ENCODE data around the gene REXO1.

The REXO1 gene

GRCh38 chr19:1811472-1811894 lies 36.8 kb downstream of the REXO1 start (continued):
- TF ChIP-seq PRDM10 (tag by site-specific recombination; IDR thresholded peaks at IDR 0.05), result 0 out of 2 replicates have a peak, but pooled peaks have one; percentile 24
- TF ChIP-seq SP7 (tag by site-specific recombination; IDR thresholded peaks at IDR 0.05), result peak; percentile 56
- TF ChIP-seq ZNF184 (tag by site-specific recombination; IDR thresholded peaks at IDR 0.05), result peak; percentile 74; the same call in 1 of the 2 replicates
- TF ChIP-seq ZNF555 (tag by site-specific recombination; conservative IDR thresholded peaks at IDR 0.05), result no peak
- peak; percentile 90 for TF ChIP-seq ZIC2 (tag by site-specific recombination; IDR thresholded peaks at IDR 0.05)
- no peak for TF ChIP-seq ZNF169 (tag by site-specific recombination; IDR thresholded peaks at IDR 0.05)
- TF ChIP-seq, protein P1, sequence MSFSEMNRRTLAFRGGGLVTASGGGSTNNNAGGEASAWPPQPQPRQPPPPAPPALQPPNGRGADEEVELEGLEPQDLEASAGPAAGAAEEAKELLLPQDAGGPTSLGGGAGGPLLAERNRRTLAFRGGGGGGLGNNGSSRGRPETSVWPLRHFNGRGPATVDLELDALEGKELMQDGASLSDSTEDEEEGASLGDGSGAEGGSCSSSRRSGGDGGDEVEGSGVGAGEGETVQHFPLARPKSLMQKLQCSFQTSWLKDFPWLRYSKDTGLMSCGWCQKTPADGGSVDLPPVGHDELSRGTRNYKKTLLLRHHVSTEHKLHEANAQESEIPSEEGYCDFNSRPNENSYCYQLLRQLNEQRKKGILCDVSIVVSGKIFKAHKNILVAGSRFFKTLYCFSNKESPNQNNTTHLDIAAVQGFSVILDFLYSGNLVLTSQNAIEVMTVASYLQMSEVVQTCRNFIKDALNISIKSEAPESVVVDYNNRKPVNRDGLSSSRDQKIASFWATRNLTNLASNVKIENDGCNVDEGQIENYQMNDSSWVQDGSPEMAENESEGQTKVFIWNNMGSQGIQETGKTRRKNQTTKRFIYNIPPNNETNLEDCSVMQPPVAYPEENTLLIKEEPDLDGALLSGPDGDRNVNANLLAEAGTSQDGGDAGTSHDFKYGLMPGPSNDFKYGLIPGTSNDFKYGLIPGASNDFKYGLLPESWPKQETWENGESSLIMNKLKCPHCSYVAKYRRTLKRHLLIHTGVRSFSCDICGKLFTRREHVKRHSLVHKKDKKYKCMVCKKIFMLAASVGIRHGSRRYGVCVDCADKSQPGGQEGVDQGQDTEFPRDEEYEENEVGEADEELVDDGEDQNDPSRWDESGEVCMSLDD (tag by site-specific recombination; IDR thresholded peaks at IDR 0.05), result peak; percentile 84
- no peak for TF ChIP-seq ZNF701 (tag by site-specific recombination; IDR thresholded peaks at IDR 0.05)
- peak; percentile 17; the same call in 1 of the 2 replicates for TF ChIP-seq SP2 (tag by site-specific recombination; IDR thresholded peaks at IDR 0.05)
- TF ChIP-seq, protein P2, sequence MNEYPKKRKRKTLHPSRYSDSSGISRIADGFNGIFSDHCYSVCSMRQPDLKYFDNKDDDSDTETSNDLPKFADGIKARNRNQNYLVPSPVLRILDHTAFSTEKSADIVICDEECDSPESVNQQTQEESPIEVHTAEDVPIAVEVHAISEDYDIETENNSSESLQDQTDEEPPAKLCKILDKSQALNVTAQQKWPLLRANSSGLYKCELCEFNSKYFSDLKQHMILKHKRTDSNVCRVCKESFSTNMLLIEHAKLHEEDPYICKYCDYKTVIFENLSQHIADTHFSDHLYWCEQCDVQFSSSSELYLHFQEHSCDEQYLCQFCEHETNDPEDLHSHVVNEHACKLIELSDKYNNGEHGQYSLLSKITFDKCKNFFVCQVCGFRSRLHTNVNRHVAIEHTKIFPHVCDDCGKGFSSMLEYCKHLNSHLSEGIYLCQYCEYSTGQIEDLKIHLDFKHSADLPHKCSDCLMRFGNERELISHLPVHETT (tag by site-specific recombination; IDR thresholded peaks at IDR 0.05), result peak; percentile 68; the same call in 1 of the 2 replicates
- no peak for TF ChIP-seq ZNF26 (tag by site-specific recombination; IDR thresholded peaks at IDR 0.05)
- TF ChIP-seq ZNF626 (tag by site-specific recombination; IDR thresholded peaks at IDR 0.05), result no peak
- TF ChIP-seq ZNF274 (IDR thresholded peaks at IDR 0.05; ENCODE audit: low read length), result no peak
- no peak for TF ChIP-seq ZNF274 (tag by site-specific recombination; IDR thresholded peaks at IDR 0.05; ENCODE audit: borderline replicate concordance)
- TF ChIP-seq HOXD13 (CRISPR knock-in tag; IDR thresholded peaks at IDR 0.05; ENCODE audit: borderline replicate concordance), result no peak
- no peak for TF ChIP-seq ZNF561 (tag by site-specific recombination; IDR thresholded peaks at IDR 0.05; ENCODE audit: borderline replicate concordance)
- peak; percentile 23; the same call in 1 of the 2 replicates for TF ChIP-seq ZNF148 (tag by site-specific recombination; IDR thresholded peaks at IDR 0.05; ENCODE audit: borderline replicate concordance)
- TF ChIP-seq KLF1 (tag by site-specific recombination; IDR thresholded peaks at IDR 0.05), result peak; percentile 29; the same call in 1 of the 2 replicates
- no peak for TF ChIP-seq ZNF521 (tag by site-specific recombination; IDR thresholded peaks at IDR 0.05)
- TF ChIP-seq HOXA7 (CRISPR knock-in tag; IDR thresholded peaks at IDR 0.05; ENCODE audit: borderline replicate concordance), result no peak
- TF ChIP-seq, protein P3, sequence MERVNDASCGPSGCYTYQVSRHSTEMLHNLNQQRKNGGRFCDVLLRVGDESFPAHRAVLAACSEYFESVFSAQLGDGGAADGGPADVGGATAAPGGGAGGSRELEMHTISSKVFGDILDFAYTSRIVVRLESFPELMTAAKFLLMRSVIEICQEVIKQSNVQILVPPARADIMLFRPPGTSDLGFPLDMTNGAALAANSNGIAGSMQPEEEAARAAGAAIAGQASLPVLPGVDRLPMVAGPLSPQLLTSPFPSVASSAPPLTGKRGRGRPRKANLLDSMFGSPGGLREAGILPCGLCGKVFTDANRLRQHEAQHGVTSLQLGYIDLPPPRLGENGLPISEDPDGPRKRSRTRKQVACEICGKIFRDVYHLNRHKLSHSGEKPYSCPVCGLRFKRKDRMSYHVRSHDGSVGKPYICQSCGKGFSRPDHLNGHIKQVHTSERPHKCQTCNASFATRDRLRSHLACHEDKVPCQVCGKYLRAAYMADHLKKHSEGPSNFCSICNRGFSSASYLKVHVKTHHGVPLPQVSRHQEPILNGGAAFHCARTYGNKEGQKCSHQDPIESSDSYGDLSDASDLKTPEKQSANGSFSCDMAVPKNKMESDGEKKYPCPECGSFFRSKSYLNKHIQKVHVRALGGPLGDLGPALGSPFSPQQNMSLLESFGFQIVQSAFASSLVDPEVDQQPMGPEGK (tag by site-specific recombination; IDR thresholded peaks at IDR 0.05), result peak; percentile 92
- TF ChIP-seq ZBTB7A (tag by site-specific recombination; IDR thresholded peaks at IDR 0.05; ENCODE audit: low read depth), result peak; percentile 93
- peak; percentile 61; the same call in 1 of the 2 replicates for TF ChIP-seq ZNF629 (tag by site-specific recombination; IDR thresholded peaks at IDR 0.05)
- peak; percentile 38 for TF ChIP-seq ZNF335 (tag by site-specific recombination; conservative IDR thresholded peaks at IDR 0.05)
- TF ChIP-seq ZNF366 (tag by site-specific recombination; conservative IDR thresholded peaks at IDR 0.05), result 0 out of 2 replicates have a peak, but pooled peaks have one; percentile 33

Measured in HEK293 (cell line).